GM12892 (cell line): ENCODE data around the gene ABCG8.

Experiments
- POLR2A ChIP-seq: IDR thresholded peaks from 2 replicates; pipeline ENCODE4 v1.6.1; 2011; ENCODE audit warnings: low read depth, low read length, control low read depth
- POLR2AphosphoS5 ChIP-seq: IDR thresholded peaks from 2 replicates; pipeline ENCODE4 v1.6.1; 2011; ENCODE audit warnings: low read depth, low read length, control low read depth

DNA sequence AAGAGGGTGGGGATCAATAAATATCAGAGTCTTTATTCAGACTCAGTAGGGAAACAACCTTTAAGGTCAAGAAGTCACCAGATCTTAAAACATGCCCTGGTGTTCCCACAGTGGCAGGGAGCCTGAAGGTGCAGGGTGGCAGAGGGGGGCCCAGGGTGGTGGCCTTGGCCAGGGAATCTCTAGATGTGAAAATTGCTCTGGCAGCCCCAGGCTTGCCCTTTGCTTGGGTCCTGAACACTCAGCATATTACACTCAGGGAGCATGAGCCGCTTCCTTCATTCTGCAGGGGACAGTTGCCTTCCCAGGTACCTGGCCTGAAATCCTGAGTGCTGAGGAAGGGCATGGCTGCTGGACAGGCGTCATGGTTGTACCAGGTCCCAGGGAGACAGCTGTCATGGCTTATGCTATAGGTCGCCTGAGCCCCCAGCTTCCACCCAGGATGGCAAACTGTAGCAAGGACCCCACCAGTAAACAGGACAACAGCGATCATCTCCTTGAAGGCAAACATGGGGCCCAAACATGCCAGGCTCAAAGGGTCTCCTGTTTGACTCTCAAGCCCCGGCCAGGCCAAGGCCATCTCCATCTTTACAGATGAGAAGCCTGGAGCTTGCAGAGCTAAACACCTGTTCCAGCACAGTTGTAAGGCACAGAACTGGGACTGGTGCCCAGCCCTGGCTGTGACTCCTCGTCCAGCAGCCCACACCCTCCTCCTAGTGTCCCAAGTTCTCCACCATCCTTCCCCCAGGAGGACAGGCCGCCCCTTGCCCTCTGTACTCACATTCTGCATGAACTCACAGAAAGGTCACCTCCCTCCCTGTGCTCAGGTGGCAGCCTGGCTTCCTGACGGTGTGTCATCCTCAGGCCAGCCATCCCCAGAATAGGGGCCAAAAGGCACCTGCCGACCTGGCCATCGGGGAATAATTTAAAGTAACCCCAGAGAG is 14.6 kb downstream of the ABCG8 start:
- TF ChIP-seq POLR2AphosphoS5 (no peak), POLR2A (no peak)
